ENCODE results near the gene MAPK8IP2.
A peak's percentile ranks its signal among the peaks of the same experiment; 100 is the strongest.
"Not testable (repeated sequence)": the region's sequence is repeated elsewhere in the genome, so short reads cannot be mapped to it uniquely, and the experiment has no call there.

MAPK8IP2 gene

DNA sequence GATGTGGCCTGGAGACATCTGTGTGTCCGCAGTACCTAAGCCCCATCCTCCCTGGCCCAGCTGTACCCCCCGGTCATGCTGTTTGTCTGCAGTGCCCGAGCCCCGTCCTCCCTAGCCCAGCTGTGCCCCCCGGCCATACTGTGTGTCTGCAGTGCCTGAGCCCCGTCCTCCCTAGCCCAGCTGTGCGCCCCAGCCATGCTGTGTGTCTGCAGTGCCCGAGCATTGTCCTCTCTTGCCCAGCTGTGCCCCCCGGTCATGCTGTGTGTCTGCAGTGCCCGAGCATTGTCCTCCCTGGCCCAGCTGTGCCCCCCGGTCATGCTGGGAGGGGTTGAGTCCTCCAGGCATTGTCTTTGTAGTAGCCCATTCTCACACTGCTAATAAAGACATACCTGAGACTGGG is 35.0 kb downstream of the MAPK8IP2 start:
- DNase-seq (ENCODE audit: low spot score), result no peak

DNA sequence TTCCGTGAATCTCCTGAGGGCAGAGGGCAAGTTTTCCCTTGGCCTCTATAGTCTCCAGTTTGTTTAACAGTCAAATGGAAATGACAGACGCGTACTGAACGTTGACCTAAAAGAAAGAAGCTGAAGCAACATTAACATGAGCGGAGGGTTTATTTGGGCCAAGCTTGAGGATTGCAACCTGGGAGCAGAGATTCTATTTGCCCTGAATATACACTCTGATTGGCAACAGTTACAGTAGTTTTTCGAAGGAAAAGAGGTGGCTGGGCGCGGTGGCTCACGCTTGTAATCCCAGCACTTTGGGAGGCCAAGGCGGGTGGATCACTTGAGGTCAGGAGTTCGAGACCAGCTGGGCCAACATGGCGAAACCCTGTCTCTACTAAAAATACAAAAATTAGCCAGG is 39.7 kb downstream of the MAPK8IP2 start:
- DNase-seq (ENCODE audit: low spot score), result not testable (repeated sequence)

DNA sequence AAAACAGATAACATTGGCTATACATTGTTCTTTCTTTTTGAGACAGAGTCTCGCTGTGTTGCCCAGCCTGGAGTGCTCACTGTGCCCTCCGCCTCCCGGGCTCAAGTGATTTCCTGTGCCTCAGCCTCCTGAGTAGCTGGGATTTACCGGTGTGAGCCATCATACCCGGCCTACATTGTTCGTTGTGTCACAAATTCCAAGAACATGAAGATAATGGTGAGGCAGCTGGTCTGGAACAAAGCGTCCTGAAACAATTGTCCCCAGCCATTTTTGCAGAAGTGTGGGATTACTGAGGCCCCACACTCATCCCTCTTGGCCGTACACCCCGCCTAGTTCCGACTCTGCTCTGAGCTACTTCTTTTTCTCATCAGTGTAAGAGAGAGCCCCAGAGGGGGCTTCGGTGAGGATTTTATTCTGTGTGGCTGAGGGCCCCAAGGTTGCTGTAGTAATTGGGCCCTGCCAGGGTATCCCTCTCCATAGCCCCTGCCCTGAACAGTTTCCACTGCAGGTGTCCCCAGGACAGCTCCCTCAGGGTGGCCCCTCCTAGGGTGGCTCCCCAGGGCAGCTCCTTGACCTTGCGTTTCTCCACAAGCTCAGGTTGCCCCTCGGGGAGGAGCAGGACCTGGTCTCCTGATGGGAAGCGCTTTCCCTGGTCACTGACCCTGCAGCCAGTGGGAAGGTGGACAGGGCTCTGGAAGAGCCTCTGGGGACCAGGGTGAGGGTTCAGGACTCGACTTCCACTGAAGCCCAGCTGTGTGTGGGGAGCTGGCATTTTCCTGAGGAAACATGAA is 40.5 kb downstream of the MAPK8IP2 start:
- DNase-seq (ENCODE audit: low spot score), result no peak

DNA sequence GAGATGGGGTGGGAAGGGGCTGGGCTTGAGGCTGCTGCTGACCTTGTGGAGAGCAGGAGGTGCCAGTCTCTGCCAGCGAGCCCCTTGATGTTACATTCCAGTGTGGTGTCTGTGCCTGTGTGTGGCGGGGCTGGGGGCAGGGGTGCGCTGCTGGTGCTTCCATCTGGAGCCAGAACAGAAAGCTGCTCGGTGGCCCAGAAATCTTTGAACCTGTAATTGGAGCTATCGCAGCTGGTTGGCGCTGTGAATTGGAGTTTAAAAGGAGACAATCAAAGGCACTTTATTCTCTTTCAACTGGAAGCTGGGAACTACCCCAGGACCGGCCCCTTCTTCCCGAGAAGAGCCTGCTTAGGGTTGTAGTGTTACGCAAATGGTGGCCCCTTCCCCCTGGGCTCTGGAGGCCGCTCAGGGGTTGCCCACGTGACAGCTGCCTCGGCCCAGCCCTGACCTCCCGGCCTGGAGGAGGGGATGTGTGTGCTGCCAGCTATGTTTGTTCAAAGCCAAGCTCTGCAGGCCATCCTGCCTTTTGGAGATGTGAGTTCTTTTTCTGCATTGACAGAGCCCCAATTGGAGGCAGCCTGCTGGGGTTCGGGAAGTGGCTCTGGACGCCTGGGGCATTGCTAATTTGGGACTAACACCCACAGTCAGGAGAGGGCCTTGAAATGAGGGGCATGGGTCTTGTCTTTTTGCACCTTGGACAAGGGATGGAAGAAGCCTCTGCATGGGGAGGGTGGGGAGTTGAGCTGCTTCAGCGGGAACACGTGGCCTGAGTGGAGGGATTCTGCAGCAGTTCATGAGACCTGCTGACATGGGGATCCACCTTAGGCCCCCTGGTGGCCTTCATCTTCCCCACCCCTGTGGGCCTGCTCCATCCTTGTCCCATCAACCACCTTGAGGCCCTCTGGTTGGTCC is 41.4 kb downstream of the MAPK8IP2 start:
- DNase-seq (ENCODE audit: low spot score), result peak; percentile 82

DNA sequence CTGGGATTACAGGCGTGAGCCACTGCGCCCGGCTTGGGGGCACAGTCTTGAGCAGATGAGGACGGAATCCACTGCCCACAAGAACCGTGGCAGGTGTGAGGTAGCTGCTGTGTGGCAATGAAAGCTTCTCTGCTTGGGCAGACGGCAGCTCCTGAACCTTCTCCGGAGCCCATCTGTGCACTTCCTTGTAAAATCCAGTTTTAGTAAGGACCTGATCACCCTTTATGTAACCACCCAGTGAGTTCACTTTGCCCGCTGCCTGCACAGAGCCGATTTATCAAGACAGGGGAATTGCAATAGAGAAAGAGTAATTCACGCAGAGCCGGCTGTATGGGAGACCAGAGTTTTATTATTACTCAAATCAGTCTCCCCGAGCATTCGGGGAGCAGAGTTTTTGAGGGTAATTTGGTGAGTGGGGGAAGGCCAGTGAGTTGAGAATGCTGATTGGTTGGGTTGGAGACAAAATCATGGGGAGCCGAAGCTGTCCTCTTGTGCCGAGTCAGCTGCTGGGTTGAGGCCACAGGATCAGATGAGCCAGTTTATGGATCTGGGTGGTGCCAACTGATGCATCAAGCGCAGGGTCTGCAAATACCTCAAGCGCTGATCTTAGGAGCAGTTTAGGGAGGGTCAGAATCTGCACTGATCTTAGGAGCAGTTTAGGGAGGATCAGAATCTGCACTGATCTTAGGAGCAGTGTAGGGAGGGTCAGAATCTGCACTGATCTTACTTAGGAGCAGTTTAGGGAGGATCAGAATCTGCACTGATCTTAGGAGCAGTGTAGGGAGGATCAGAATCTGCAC is 42.6 kb downstream of the MAPK8IP2 start:
- not testable (repeated sequence) for DNase-seq (ENCODE audit: low spot score)

DNA sequence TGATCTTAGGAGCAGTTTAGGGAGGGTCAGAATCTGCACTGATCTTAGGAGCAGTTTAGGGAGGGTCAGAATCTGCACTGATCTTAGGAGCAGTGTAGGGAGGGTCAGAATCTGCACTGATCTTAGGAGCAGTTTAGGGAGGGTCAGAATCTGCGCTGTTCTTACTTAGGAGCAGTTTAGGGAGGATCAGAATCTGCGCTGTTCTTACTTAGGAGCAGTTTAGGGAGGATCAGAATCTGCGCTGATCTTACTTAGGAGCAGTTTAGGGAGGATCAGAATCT is 43.2 kb downstream of the MAPK8IP2 start:
- DNase-seq (ENCODE audit: low spot score), result not testable (repeated sequence)

DNA sequence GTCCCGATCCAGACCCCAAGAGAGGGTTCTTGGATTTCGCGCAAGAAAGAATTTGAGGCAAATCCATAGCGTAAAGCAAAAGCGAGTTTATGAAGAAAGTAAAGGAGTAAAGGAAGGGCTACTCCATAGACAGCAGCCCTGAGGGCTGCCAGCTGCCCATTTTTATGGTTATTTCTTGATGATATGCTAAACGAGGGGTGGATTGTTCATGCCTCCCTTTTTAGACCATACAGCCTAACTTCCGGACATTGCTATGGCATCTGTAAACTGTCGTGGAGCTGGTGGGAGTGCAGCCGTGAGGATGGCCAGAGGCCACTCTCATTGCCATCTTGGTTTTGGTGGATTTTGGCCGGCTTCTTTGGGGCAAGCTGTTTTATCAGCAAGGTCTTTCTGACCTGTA is 52.7 kb downstream of the MAPK8IP2 start:
- no peak for DNase-seq (ENCODE audit: low spot score)

DNA sequence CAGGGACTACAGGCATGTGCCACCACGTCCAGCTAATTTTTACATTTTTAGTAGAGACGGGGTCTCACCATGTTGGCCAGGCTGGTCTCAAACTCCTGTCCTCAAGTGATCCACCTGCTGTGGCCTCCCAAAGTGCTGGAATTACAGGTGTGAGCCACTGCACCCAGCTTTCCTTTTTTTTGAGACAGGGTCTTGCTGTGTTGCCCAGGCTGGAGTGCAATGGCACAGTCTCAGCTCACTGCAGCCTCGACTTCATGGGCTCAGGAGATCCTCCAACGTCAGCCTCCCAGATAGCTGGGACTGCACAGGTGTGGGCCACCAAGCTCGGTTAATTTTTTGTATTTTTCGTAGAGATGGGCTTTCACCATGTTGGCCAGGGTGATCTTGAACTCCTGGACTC is 54.1 kb downstream of the MAPK8IP2 start:
- not testable (repeated sequence) for DNase-seq (ENCODE audit: low spot score)

DNA sequence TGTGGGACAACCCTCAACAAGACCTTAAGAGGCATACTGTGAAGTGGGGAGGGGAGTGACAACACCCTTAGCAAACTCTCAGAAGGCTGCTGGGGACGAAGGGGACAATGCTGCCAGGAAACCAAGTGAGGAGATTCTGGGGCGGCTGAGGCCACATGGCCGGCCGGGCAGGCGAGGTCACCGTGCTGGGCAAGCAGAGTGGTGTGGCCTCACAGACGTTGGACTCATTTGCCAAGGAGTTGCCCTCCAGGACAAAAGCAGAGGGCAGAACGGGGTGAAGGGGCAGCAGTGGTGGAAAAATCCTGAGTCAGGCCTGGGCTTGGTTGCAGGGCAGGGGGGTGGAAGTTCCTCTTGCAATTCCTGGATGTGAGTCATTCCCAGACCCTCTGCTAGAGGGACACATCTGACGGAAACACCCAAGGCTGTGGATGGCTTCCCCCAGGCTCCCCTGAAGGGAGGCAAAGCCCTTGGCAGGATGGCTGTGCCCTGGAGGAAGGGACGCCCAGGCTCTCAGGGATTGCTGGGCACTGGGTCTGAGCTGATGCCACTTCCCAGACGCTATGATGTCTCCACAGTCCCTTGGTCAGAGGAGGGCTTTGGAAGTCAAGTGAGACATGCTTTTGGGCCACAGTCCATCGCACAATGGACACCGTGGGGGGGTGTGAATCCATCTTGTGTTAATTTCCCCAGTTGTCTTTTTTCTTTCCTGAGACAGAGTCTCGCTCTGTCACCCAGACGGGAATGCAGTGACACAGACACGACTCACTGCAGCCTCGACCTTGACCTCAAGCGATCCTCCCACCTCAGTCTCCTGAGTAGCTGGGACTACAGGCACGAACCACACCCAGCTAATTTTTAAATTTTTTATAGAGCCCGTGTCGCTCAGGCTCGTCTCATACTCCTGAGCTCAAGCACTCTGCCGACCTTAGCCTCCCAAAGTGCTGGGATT is 55.8 kb downstream of the MAPK8IP2 start:
- no peak for DNase-seq (ENCODE audit: low spot score)

DNA sequence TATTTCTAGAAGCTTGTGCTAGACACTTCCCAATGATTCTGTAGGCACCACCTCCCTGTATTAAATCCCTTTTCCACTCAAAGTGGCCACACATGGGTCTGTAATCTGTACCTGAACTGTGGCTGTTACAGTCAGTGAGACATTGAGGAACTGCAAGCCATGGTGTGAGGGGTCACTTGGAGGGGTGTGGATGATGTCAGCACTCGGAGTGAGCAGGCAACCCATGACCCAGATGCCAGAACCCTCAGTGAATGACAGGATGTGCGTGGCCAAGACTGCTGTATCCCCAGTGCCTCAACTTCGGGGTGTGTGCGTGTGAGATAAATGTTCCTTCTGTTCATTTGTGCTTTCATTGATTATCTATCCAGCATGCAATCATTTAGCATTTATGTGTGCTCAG is 57.3 kb downstream of the MAPK8IP2 start:
- no peak for DNase-seq (ENCODE audit: low spot score)

DNA sequence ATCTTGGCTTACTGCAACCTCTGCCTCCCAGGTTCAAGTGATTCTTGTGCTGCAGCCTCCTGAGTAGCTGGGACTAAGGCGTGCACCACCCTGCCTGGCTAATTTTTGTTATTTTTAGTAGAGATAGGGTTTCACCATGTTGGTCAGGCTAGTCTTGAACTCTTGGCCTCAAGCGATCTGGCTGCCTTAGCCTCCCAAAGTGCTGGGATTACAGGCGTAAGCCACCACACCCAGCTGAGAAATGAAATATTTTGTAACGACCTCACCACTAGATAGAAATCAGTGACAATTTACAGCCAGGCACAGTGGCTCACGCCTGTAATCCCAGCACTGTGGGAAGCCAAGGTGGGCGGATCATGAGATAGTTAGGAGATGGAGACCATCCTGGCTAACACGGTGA is 59.1 kb downstream of the MAPK8IP2 start:
- not testable (repeated sequence) for DNase-seq (ENCODE audit: low spot score)

DNA sequence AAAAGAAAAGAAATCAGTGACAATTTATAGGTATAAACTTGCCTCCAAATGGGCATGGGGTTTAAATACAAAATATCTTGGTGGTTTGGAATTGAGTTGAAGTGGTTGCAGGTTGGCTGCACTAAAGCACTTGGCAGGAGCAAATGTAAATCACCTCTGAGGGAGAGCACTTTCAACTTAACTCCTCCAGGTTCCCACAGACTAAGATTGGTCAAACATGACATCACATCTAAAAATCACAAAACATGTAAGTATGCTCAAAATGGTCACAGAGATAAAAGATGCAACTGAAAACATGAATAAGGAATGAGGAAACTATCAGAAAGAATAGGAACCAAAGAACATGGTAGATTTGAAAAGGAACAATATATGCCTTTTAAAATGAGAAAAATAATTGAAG is 59.7 kb downstream of the MAPK8IP2 start:
- no peak for DNase-seq (ENCODE audit: low spot score)
